Hematopoietic multipotent progenitor cell treated with erythropoietin and hydrocortisone succinate and interleukin-3 and kit ligand, for 15 days (in vitro differentiated cells): ENCODE data around the gene ELMO1.

ENCODE experiments used
- DNase-seq: peaks from one replicate; pipeline ENCODE4 v3.0.0-alpha.2; 2015; ENCODE audit warnings: low spot score

The ELMO1 gene

GRCh38 chr7:37430640-37431039 is 18.0 kb downstream of the ELMO1 start:
- DNase-seq, result no peak

- no peak for DNase-seq
Observed at GRCh38 chr7:37430171-37430570, 18.5 kb downstream of the ELMO1 start.

GRCh38 chr7:37429435-37429791 is 19.3 kb downstream of the ELMO1 start:
- no peak for DNase-seq

GRCh38 chr7:37428681-37429434 is 19.8 kb downstream of the ELMO1 start:
- DNase-seq, result no peak

GRCh38 chr7:37427276-37427940 is 21.3 kb downstream of the ELMO1 start:
- DNase-seq, result no peak

GRCh38 chr7:37425498-37425897 is 23.2 kb downstream of the ELMO1 start:
- no peak for DNase-seq

- no peak for DNase-seq
Observed at GRCh38 chr7:37424995-37425394, 23.7 kb downstream of the ELMO1 start.

- no peak for DNase-seq
Observed at GRCh38 chr7:37424521-37424920, 24.1 kb downstream of the ELMO1 start.

GRCh38 chr7:37421861-37422500 is 26.7 kb downstream of the ELMO1 start:
- no peak for DNase-seq

GRCh38 chr7:37420946-37421695 is 27.5 kb downstream of the ELMO1 start:
- DNase-seq, result no peak

GRCh38 chr7:37419496-37419895 is 29.2 kb downstream of the ELMO1 start:
- DNase-seq, result no peak

- DNase-seq, result no peak
Observed at GRCh38 chr7:37418381-37418780, 30.3 kb downstream of the ELMO1 start.

- DNase-seq, result no peak
Observed at GRCh38 chr7:37417107-37417474, 31.6 kb downstream of the ELMO1 start.

- DNase-seq, result no peak
Observed at GRCh38 chr7:37416378-37417106, 32.1 kb downstream of the ELMO1 start.

GRCh38 chr7:37415629-37416028 is 33.0 kb downstream of the ELMO1 start:
- no peak for DNase-seq

- no peak for DNase-seq
Observed at GRCh38 chr7:37414352-37414983, 34.2 kb downstream of the ELMO1 start.

- DNase-seq, result no peak
Observed at GRCh38 chr7:37411444-37412034, 37.1 kb downstream of the ELMO1 start.

- no peak for DNase-seq
Observed at GRCh38 chr7:37410305-37411229, 38.1 kb downstream of the ELMO1 start.

- DNase-seq, result no peak
Observed at GRCh38 chr7:37409461-37409860, 39.2 kb downstream of the ELMO1 start.
